Measurements from ENCODE around the gene RHOJ. TPM values are rescaled to one million over a fixed set of nuclear protein-coding genes. Genes with fewer than 3 reads are reported as not detected.

The RHOJ gene
- total and polyA plus RNA-seq, 2 of the 8 experiments (the other 6 are each of a cell fraction or from before 2014, with no cell fraction given): 0.11 TPM; not detected in 1

DNA sequence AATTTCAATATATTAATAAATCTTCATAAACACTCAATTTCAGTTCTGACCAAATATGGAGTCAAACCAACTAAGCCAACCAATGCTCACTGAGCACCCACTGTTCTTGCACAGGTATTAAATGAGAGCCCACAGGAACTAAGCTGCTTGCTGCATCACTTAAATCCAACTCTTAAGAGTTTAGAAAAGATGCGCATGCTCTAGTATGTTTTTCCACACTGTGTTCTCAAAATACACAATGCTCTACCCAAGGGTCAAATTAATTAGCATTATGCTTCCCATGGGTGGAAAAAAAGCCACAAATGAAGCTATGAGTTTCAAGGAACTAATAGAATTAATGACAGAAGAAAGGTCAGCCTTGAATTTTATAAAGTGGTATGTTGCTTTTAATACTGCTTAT lies 118.2 kb downstream of the RHOJ start:
- WGBS, 2 experiments (ENCODE audit: extremely low coverage in 1 of 2, insufficient coverage in 1 of 2, insufficient read length in 1 of 2, insufficient replicate concordance in 2 of 2, low coverage in 1 of 2, low lambda C conversion rate in 2 of 2, missing lambda C conversion rate in 1 of 2): 96% methylated on average over 1 of the region's 1 CpG; no CpG with 5 or more reads in 1 of the 2 experiments
- H2BK120ac ChIP-seq (replicated peaks; ENCODE audit: low read depth, low read length): no peak overlapping the region
- FAIRE-seq (no peak), DNase-seq (ENCODE audit: low read depth in 1 of 2, low spot score in 2 of 2) (no peak)
- no peak overlapping the region for H3K23ac ChIP-seq (ENCODE audit: insufficient read length)
- no peak overlapping the region for H3K18ac ChIP-seq (ENCODE audit: extremely low read depth, low read length)
- H3K14ac ChIP-seq (ENCODE audit: insufficient read length): no peak overlapping the region
- H3K27ac ChIP-seq (ENCODE audit: low read depth, low read length): no peak overlapping the region
- H3K56ac ChIP-seq (replicated peaks; ENCODE audit: insufficient read length, low read depth, low read length): no peak overlapping the region
- POLR2A ChIA-PET (ENCODE audit: partially characterized antibody): no interaction called here
- H3K4me2 ChIP-seq (ENCODE audit: insufficient read depth in 1 of 2, low read depth in 2 of 2, low read length in 2 of 2): no peak overlapping the region
- H4K20me1 ChIP-seq (replicated peaks in 1 of 2; ENCODE audit: control insufficient read depth in 1 of 2, insufficient read depth in 2 of 2, low read length in 2 of 2): no peaks in the 10 kb centered on the region
- H3K23me2 ChIP-seq (ENCODE audit: low read depth, low read length): no peaks in the 10 kb centered on the region
- H2BK5ac ChIP-seq (ENCODE audit: low read depth, low read length): no peak overlapping the region
- no peak overlapping the region for H2BK15ac ChIP-seq (ENCODE audit: low read length)
- CTCF ChIA-PET (ENCODE audit: partially characterized antibody): no interaction called here
- H3K9ac ChIP-seq (replicated peaks in 1 of 4; ENCODE audit: extremely low read depth in 1 of 4, low read depth in 3 of 4, low read length in 3 of 4): no peak overlapping the region
- H3K79me1 ChIP-seq (ENCODE audit: low read depth, low read length): no peaks in the 10 kb centered on the region
- no peak overlapping the region for H2AK5ac ChIP-seq (ENCODE audit: low read depth, low read length)
- H3K79me2 ChIP-seq (ENCODE audit: control insufficient read depth in 1 of 2, insufficient read depth in 2 of 2, low read length in 2 of 2): no peaks in the 10 kb centered on the region
- no peaks in the 10 kb centered on the region; a peak in 2 of 7 replicates for H3K27me3 ChIP-seq (replicated peaks in 1 of 4; ENCODE audit: control insufficient read depth in 3 of 4, extremely low read depth in 1 of 4, insufficient read depth in 3 of 4, low read length in 3 of 4)
- H4K91ac ChIP-seq (replicated peaks; ENCODE audit: insufficient read length, low read length): no peak overlapping the region
- no peak overlapping the region for H3K4me3 ChIP-seq (ENCODE audit: extremely low read depth in 1 of 4, insufficient read depth in 2 of 4, low read depth in 3 of 4, low read length in 4 of 4)
- no peak overlapping the region for H2AFZ ChIP-seq (ENCODE audit: low read length)
- H4K8ac ChIP-seq (ENCODE audit: extremely low read depth, insufficient read depth, low read length): no peak overlapping the region
- H3K4me1 ChIP-seq (replicated peaks in 1 of 4; ENCODE audit: control insufficient read depth in 3 of 4, insufficient read depth in 4 of 4, low read length in 3 of 4): no peaks in the 10 kb centered on the region
- H3K9me3 ChIP-seq (ENCODE audit: insufficient read depth in 2 of 2, low read depth in 1 of 2, low read length in 1 of 2): no peaks in the 10 kb centered on the region
- no peak overlapping the region for H2BK20ac ChIP-seq (ENCODE audit: low read length)
- H4K5ac ChIP-seq (ENCODE audit: insufficient read length, low read depth, low read length): no peak overlapping the region
- H3K4ac ChIP-seq (replicated peaks; ENCODE audit: insufficient read length, low read depth, low read length): no peak overlapping the region
- H3K36me3 ChIP-seq (ENCODE audit: control insufficient read depth in 2 of 4, insufficient read depth in 4 of 4, low read length in 3 of 4): no peaks in the 10 kb centered on the region
- no peak overlapping the region for H2BK12ac ChIP-seq (ENCODE audit: low read depth, low read length)
- TF ChIP-seq CHD2 (IDR thresholded peaks at IDR 0.05; ENCODE audit: low read length) (no peak), JUN (IDR thresholded peaks at IDR 0.05; ENCODE audit: low read depth, low read length) (no peak), POLR2A (IDR thresholded peaks at IDR 0.05; ENCODE audit: control extremely low read depth in 1 of 2, low read depth in 2 of 2, low read length in 2 of 2) (no peak), SUZ12 (IDR thresholded peaks at IDR 0.05; ENCODE audit: low read length) (no peak), SP1 (IDR thresholded peaks at IDR 0.05; ENCODE audit: low read depth, low read length) (no peak), TBP (IDR thresholded peaks at IDR 0.05; ENCODE audit: low read depth, low read length) (no peak), KDM1A (IDR thresholded peaks at IDR 0.05; ENCODE audit: borderline replicate concordance, low read length) (no peak), SP4 (IDR thresholded peaks at IDR 0.05; ENCODE audit: low read length) (no peak), KDM5A (IDR thresholded peaks at IDR 0.05; ENCODE audit: low read length) (no peak), RNF2 (IDR thresholded peaks at IDR 0.05; ENCODE audit: borderline replicate concordance, low read depth, low read length, missing control alignments, poor library complexity, severe bottlenecking) (no peak), TAF7 (optimal IDR thresholded peaks at IDR 0.05; ENCODE audit: borderline replicate concordance, low read depth, low read length) (no peak), SIX5 (IDR thresholded peaks at IDR 0.05; ENCODE audit: low read depth, low read length) (no peak), TAF1 (IDR thresholded peaks at IDR 0.05; ENCODE audit: low read depth, low read length) (no peak), YY1 (IDR thresholded peaks at IDR 0.05; ENCODE audit: low read depth, low read length) (no peak), SIN3A (conservative IDR thresholded peaks at IDR 0.05 in 1 of 2, IDR thresholded peaks at IDR 0.05 in 1 of 2; ENCODE audit: low read depth in 1 of 2, low read length in 2 of 2) (no peak), CEBPB (IDR thresholded peaks at IDR 0.05; ENCODE audit: low read depth, low read length) (no peak)
- TF ChIP-seq, protein P1, sequence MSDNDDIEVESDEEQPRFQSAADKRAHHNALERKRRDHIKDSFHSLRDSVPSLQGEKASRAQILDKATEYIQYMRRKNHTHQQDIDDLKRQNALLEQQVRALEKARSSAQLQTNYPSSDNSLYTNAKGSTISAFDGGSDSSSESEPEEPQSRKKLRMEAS (IDR thresholded peaks at IDR 0.05): no peak

All from H1 (cell line).